HG03045 (cell line): ENCODE data around the gene TECPR1.

Experiments
- ATAC-seq: cut with Tn5 transposase; IDR thresholded peaks from one replicate; pipeline ENCODE4 v1.9.1; 2021; ENCODE audit warnings: mild to moderate bottlenecking, moderate library complexity; ENCODE audit not compliant: unreplicated experiment

TECPR1 gene

DNA sequence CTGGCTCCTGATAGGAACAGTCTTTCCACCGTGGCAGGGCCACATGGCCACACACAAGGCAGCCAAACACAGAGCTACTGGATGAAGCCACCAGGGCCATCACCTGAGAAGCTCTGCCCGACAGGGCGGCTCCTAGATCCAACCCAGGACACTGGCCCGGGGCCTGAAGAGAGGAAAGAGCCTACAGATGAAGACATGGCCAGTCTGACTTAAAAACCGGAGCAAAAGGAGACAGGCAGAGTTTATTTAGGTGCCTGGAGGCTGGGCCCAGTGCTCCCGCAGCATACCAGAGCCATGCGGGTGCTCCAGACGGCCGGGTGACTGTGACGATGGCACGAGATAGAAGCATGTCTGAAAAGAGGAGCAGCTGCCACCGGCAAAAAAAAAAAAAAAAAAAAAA is 3.9 kb downstream of the TECPR1 start:
- no peak for ATAC-seq

DNA sequence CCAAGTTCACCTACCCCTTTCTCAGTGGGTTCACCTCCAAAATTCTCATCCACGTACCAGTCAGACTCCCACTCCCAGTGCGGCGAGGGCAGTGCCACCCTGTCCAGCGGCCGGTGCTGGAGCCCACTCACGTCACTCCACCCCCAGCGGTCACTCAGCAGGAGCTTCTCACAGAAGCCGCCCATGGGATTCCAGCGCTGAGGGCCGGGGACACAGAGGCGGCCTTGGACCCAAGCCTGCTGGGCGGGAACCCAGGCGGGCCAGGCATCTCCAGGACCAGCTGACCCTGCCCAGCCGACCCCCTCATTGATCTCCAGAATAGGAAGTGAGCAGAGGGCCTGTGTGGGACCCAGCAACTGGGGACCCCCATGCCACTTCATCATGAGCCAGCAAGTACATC is 7.2 kb downstream of the TECPR1 start:
- no peak for ATAC-seq

DNA sequence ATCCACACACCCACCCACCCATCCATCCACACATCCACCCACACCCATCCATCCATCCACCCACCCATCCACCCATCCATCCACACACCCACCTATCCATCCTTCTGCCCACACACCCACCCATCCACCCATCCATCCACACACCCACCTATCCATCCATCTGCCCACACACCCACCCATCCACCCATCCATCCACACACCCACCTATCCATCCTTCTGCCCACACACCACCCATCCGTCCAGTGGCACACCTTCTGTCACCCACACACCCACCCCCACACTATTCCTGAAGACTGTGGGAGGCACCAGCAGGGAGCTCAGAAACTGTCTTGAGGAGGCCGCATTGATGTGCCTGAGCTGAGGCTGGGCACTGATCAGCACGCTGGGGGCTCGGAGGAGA is 9.1 kb downstream of the TECPR1 start:
- ATAC-seq = no peak

DNA sequence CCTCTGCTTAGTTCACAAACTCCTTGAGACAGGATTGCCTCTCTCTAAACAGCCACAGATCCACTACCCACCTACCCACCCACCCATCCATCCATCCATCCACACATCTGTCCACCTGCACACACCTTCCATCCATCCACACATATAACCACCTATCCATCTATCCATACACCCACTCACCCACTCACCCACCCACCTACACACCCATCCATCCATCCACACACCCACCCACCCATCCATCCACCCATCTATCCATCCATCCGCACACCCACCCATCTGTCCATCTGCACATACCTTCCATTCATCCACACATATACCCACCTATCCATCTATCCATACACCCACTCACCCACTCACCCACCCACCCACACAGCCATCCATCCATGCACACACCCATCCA is 9.7 kb downstream of the TECPR1 start:
- ATAC-seq = no peak

DNA sequence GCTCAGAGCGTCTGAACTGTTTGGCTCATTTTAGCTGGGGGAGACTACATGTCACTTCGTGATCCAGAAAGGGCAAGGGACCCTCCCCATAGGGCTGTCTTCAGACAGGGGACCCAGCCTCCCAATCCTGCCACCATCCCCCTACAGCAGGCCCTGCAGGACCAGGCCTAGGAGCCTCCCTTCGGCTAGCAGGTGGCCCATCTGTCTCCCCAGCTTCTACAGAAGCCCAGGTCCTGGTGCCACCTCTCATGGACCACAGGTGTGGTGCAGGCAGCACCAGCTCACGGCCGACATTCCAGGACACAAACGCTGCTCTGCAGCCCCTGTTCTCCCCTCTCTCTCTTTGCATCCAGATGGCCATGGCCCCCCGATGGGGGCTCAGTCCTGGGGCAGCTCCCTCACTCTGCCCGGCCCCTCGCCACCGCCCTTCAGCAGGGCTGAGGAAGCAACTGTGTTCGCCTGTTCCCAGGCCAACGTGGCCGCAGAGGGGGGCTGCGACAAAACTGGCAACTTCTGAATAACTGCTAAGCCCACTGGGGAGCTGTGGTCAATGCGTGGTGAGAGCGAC is 10.3 kb downstream of the TECPR1 start:
- ATAC-seq = no peak

DNA sequence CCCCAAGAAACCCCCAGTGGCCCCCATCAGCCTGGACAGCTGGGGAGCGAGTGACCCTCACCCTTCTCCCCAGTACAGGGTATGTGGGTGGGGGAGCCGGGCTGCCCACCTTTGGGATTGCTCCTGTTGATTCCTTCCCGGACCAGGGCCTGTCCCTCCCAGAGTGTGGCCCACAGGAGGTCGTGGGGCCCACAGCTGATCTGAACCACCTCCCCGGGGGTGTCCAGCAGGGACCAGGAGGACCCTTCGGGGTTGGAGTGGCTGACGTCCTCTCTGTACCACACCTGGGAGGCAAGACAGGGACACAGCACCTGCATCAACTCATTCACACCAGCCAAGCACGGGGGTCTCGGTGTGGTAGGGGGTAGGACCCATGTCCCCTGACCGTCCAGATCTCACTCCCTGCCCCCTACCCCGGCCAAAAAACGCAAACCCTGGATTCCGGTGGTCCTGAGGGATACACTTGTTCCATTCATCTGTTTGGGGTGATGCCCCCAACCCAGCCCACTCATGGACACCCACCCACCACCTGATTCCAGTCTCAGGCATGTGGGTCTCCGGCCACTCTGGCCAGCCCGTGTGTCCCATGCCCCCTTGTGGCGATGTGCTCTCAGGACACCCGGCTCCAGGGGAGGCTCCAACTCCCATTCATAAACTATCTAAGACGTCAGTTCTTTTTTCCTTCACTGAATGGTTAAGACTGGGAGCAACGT is 10.9 kb downstream of the TECPR1 start:
- no peak for ATAC-seq

DNA sequence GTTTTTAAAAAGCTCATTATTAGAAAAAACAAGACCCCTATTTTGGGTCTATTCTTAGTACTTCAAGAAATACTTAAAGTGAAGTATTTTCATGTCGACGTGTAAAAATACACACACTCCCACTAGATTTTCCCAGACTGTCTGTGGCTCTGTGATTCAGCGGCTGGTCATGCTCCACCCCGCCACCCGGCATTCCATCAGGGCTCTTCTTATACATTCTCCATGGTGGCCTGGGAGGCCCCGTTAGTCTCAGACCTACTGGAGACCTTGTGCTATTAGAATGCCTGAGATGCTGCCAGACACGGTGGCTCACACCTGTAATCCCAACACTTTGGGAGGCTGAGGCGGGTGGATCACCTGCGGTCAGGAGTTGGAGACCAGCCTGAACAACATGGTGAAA is 13.1 kb downstream of the TECPR1 start:
- no peak for ATAC-seq

DNA sequence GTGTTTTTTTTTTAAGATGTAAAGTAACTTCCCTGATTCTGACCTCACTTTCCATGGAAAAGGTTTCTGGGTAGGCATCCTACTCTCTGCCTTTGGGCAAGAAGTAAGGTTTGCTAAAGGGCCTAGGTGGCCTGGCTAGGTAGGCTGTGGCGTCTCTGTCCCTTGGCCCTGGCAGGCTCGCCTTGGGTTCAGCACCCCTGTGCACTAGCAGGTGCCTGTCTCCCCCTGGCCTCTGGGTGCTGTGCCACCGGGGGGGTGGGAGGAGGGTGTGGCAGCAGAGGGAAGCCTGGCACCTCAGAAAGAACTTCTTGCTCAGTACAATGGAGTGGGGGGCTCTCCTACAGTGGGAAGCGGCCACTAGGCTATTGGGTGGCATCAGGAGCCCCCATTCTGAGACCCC is 14.0 kb downstream of the TECPR1 start:
- no peak for ATAC-seq

DNA sequence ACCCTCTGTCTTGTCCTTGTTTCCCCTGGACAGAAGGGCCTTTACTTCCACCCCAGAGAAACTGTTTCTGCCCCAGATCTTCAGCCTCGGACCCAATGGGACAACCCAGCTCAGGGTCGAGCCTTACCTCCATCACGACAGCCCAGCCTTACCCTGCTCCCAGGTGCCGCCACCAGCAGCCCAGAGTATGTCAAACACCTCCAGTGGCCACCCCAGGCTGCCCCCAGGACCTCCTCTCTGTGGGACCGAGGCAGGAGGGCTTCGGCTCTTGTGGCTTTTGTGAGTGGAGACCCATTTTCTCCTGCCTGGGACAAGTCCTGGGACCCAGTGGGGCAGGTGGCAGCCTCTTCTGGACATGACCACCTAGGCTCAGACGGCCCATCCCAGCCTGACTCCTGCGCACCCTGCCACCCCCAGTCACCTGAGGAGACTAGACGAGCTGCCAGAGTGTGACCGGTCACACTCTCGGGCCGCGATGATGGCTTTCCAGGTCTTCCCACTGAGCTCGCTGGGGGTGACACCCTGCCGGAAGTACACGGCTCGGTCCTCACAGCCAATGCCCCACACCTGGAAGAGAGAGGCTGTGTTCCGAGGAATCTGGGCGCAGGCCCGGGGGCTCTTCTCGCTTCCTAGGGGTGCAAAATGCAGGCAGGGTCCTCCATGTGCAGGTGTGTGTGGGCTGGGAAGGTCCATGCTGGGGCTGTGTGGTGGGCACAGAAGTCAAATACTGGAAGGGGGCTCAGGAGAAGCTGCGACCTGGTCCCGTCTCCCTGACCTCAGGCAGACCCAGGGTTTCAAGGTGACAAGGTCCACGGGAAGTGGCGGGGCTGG is 15.5 kb downstream of the TECPR1 start:
- ATAC-seq = no peak

DNA sequence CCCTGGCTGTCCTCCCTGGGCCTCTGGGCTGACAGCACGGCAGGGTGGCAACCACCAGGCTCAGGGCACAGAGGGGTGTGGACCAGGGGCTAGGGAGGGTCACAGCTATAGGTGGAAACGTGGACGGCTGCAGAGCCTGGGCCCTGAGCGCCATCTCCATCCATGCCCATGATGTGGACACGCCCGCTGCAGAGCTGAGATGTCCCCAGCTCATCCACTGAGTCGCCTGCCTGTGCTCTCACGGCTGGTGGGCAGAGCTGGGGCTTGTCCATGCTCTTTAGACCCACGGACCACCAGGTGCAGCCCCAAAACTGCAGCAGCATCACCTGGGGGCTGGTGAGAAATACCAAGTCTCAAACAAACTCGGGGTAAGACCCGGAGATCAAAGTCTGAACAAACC is 16.1 kb downstream of the TECPR1 start:
- ATAC-seq = no peak

DNA sequence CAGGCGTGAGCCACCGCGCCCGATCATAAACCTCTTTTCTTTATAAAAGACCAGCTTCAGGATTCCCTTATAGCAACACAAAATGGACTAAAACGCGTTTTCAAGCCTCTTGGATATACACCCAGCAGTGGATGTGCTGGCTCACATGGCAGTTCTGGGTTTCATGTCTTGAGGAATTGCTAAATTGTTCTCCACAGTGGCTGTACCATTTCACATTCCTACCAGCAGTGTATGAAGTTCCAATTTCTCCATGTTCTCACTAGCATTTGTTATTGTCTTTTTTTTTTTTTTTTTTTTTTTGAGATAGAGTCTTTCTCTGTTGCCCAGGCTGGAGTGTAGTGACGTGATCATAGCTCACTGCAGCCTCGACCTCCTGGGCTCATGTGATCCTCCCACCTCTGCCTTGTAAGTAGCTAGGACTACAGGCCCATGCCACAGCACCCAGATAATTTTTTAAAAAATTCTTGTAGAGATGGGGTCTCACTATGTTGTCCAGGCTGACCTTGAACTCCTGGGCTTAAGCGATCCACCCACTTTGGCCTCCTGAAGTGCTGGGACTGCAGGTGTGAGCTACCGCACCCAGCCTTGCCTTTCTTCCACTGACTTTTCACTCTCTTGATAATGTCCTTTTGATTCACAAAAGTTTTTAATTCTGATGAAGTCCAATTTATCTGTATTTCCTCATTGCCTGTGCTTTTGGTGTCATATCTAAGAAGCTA is 17.4 kb downstream of the TECPR1 start:
- no peak for ATAC-seq

DNA sequence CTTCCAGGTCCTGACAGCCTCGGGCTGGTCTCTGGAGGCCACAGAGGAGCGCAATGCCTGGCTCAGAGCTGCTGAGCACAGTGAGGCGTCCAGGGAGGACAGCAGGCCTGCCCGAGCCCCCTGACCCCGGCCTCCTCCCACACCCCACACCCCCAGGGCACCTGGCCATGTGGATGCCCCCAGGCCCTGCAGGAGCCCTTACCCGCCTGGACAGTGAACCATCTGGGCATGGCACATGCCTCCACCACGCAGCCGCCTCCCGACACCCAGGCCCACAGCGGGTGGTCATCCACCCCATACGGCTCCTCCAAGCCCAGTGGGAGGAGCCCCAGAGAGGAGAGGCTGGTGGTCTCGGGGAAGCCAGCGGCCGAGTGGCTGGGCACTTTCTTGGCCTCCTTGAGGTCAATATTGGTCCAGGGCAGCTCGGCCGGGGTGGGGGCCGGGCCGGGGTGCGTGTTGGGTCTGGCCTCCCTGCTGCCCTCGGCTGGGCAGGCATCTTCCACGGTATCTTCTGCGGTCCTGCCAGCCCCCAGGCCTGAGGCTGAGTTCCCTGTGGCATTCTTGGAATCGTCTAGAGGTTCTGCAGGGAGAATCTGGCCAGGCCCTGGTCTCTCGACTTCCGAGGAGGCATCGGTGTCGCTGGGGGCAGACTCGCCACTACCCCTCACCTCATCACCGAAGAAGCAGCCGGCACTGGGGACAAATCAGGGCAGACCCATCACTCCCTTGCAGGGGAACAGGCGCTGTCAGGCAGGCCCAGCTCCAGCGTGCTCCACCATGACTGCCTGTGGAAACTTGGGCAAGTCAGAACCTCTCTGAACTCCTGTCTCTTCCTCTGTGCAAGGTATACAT is 18.6 kb downstream of the TECPR1 start:
- no peak for ATAC-seq

DNA sequence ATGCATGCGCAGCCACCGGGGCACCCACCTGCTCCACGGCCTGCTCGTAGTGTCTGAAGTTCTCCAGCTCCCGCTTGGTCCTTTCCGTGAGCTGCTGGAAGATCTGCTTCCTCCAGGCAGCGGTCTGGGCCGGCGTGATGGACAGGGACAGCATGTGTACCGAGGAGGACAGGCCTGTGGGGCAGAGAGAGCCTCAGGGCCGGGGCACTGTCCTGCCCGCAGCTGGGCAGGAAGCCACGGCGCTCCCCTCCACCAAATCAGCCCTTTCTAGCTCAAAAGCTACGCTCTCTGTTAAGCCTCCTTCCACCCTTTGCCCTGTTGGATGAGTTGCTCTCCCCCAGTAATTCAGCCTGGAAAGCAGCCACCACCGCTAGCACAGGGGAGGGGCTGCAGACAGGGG is 19.2 kb downstream of the TECPR1 start:
- ATAC-seq = no peak

DNA sequence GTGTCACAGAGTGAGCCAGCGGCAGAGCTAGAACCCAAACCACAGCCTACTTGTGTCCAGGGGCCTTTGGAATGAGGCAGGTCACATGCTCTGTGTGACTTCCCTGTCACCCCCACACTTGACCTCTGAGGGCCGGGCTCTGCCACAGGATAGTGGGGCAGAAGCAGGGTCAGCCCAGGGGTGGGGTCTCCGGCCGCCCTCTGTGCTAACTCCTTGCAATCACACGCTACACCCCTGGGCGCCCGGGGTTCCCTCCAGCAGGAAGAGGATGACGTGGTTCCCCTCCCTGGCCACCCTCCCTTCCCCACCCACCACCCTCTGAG is 19.8 kb downstream of the TECPR1 start:
- ATAC-seq = no peak

DNA sequence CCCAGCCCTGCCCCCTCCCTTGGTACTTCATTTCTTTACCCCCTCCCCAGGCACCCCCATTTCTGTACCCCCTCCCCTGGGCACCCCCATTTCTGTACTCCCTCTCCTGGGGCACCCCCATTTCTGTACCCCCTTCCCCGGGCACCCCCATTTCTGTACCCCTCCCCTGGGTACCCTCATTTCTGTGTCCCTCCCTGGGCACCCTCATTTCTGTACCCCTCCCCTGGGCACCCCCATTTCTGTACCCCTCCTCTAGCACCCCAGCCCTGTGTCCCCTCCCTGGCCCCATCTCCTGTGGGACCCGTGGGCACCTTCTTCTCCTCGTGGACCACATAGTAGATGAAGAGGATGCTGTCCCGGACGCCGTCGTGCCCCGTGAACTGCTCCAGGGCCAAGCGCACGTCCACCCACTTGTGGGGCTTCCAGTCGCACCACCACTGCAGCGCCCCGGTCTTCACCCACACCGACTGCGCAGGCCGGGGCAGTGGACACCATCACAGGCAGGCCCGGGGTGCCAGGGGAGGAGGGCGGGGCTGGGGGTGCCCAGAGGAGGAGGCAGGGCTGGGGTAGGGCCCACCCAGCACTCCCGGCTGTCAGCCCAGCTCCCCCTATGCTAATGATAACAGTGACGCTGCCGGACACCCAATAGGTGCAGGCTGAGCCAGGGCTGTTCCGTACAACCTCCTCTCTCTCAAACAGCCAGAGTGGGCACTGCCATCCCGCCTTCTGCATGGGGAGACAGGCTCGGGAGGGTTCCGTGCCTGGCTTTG is 20.4 kb downstream of the TECPR1 start:
- no peak for ATAC-seq

DNA sequence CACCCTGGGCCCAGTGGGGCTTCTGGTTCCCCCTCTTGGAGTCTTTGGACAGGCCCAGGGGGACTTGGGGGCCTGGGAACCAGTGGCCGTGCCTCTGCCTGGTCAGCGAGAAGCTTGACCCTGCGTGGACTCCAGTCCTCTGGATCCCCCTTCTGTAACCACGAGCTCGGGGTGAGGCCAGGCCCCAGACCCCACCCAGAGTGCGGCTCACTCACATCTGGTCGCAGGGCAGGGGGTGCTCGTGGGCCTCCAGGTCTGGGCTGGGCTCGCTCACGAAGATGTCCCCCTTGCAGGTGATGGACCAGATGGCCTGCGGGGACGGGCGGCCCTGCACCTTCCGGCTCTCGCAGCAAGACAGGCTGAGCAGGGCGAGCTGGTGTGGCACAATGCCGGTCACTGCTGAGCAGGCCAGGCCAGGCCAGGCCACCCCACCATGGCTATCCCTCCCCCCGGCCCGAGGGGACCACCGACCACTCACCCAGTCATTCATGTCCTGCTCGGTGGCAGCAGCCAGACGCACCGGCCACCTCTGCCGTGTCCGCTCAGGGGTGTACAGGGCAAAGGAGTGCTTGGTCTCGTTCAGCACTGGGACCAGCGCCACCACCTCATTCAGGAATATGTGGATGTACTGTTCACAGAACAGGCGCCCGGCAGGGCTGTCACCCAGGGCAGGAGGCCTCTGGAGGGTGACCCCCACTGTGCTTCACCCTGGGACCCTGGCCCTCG is 21.1 kb downstream of the TECPR1 start:
- no peak for ATAC-seq

DNA sequence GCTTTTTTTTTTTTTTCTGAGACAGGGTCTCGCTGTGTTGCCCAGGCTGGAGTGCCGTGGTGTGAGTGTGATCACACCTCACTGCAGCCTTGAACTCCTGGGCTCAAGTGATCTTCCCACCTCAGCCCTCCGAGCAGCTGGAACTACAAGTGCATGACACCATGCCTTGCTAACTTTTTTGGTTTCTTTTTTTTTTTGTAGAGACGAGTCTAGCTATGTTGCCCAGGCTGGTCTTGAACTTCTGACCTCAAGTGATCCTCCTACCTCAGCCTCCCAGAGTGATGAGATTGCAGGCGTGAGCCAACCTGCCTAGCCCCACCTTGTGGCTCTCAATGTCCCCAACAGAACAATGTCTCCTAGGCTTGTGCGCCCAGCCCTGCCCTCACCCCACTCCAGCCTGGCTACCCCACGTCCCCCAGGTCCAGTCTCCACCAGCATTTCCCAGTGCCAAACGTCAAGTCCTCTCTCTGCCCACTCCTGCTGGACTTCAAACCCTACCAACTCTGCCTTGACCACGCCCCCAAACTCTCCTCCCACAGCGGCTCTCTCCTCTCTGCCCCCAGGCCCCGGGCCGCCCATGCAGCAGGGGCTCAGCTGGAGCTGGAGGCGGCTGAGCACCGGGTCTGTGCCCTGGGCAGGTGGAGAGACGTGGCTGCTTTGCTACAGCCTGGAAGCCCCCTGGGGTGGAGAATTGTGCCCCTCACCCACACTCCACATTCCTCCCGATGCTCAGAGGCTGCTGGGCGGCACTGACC is 21.9 kb downstream of the TECPR1 start:
- no peak for ATAC-seq

DNA sequence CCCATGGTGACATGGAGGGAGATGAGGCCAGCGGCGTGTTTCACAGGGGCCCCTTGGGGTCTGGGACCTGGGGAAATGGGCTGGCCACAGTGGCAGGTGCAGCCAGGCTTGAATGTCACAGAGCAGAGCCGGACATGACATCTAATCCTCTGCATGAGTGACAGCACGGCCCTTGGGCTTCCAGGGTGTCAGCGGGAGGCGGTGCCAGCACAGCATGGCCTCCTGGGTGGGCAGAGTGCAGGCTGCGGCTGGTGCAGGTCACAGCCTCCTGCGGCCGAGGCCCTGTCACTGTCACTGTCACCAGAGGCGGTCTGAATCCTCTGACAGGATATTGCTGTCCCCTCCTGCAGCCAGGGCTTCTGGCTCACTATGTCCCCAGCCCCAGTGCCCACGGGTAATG is 22.6 kb downstream of the TECPR1 start:
- ATAC-seq = no peak

DNA sequence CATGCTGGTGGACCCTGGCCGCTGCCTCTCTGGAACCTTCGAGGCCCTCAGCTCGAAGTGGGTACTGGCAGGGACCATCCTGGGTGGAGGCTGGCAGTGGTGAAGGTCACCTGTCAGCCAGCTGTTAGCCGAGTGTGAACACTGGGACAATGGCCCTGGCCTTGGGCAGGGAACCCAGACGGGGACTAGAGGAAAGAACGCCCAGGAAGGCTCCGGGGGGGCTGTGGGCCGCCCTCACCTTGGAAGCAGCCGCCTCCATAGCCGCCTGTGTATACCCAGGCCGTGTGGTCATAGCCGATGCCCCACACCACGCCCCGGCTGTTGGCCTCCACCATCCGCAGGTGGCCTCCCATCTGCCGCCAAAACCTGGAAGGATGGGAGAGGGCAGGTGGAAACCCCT is 23.2 kb downstream of the TECPR1 start:
- no peak for ATAC-seq
